Calu3 (cell line): ENCODE results near the gene IL1R2. TPM values are rescaled to one million over a fixed set of nuclear protein-coding genes. Genes with fewer than 3 reads are reported as not detected.

Experiments used
- BruUV-seq: library from RNA; stranded (reverse); fragments of 400-500 nt; replicated peaks from 2 replicates; lab custom pipeline; 2021; lab: Mats Ljungman, UMichigan
- CTCF ChIA-PET: fragments of 300-600 bp; sonication (Branson Sonifier 250); formaldehyde crosslinking; loops from one replicate; lab custom pipeline; 2022; ENCODE audit warnings: antibody characterized with exemption; lab: Charles Lee
- DNase-seq: peaks from one replicate; pipeline ENCODE4 v3.0.0; 2022
- H3K27ac Mint-ChIP-seq: one replicate; pipeline ENCODE4 v1.8.0; 2022; ENCODE audit warnings: mixed read lengths; ENCODE audit not compliant: unreplicated experiment
- H3K27me3 Mint-ChIP-seq: one replicate; pipeline ENCODE4 v1.8.0; 2022; ENCODE audit warnings: mixed read lengths; ENCODE audit not compliant: unreplicated experiment
- H3K36me3 Mint-ChIP-seq: one replicate; pipeline ENCODE4 v1.8.0; 2022; ENCODE audit warnings: mild to moderate bottlenecking, moderate library complexity, mixed read lengths; ENCODE audit not compliant: insufficient read depth, unreplicated experiment
- H3K4me1 Mint-ChIP-seq: one replicate; pipeline ENCODE4 v1.8.0; 2022; ENCODE audit warnings: mild to moderate bottlenecking, low read depth, mixed read lengths; ENCODE audit not compliant: unreplicated experiment
- H3K4me3 Mint-ChIP-seq: one replicate; pipeline ENCODE4 v1.8.0; 2022; ENCODE audit warnings: mild to moderate bottlenecking, low read depth, moderate library complexity, mixed read lengths; ENCODE audit not compliant: unreplicated experiment
- H3K9me3 Mint-ChIP-seq: one replicate; pipeline ENCODE4 v1.8.0; 2022; ENCODE audit warnings: low read depth, mixed read lengths; ENCODE audit not compliant: unreplicated experiment
- CTCF ChIP-seq: fragments of 200-600 bp; IDR thresholded peaks from one replicate; pipeline ENCODE4 v1.8.0; 2022; ENCODE audit warnings: antibody characterized with exemption; ENCODE audit not compliant: unreplicated experiment
- intact Hi-C: fragments of 100-400 bp; cut with micrococcal nuclease; formaldehyde crosslinking; loops from one replicate; pipeline ENCODE4 v1.10.0; 2022; ENCODE audit not compliant: unreplicated experiment
- total RNA-seq: library from RNA; stranded (reverse); gene quantifications from 2 replicates; pipeline ENCODE4 v1.2.3, GENCODE V29; 2022

Gene IL1R2
- total RNA-seq, 1 experiment from 2014 or later: not detected

- BruUV-seq: no TSS peak
- DNase-seq: no peak
- Mint-ChIP-seq H3K27me3 (no peaks in the 10 kb centered on the region), H3K27ac (no peak overlapping the region), H3K4me1 (peaks cover 11% of the 10 kb centered on the region), H3K36me3 (no peaks in the 10 kb centered on the region), H3K9me3 (no peaks in the 10 kb centered on the region), H3K4me3 (no peak overlapping the region)
- intact Hi-C loops: no loop called here
- no peak for TF ChIP-seq CTCF
- CTCF ChIA-PET: no interaction called here
These were observed 10.3 kb upstream of the IL1R2 start for GRCh38 chr2:101981504-101981903.

GRCh38 chr2:101982495-101983029 lies 9.2 kb upstream of the IL1R2 start:
- CTCF ChIA-PET: no interaction called here
- no peak for TF ChIP-seq CTCF
- DNase-seq: no peak
- no peak overlapping the region for H3K4me3 Mint-ChIP-seq
- peaks cover 11% of the 10 kb centered on the region for H3K4me1 Mint-ChIP-seq
- no peaks in the 10 kb centered on the region for H3K36me3 Mint-ChIP-seq
- no peak overlapping the region for H3K27ac Mint-ChIP-seq
- intact Hi-C loops: no loop called here
- H3K27me3 Mint-ChIP-seq: no peaks in the 10 kb centered on the region
- BruUV-seq: no TSS peak
- no peaks in the 10 kb centered on the region for H3K9me3 Mint-ChIP-seq

- no TSS peak for BruUV-seq
- CTCF ChIA-PET: no interaction called here
These were observed 8.3 kb upstream of the IL1R2 start for GRCh38 chr2:101983486-101983885.

GRCh38 chr2:101983928-101984327 lies 7.8 kb upstream of the IL1R2 start:
- Mint-ChIP-seq H3K4me1 (peaks cover 11% of the 10 kb centered on the region), H3K9me3 (no peaks in the 10 kb centered on the region), H3K36me3 (no peaks in the 10 kb centered on the region), H3K27me3 (no peaks in the 10 kb centered on the region), H3K27ac (no peak overlapping the region), H3K4me3 (no peak overlapping the region)
- intact Hi-C loops: no loop called here
- BruUV-seq: no TSS peak
- TF ChIP-seq CTCF: no peak
- no peak for DNase-seq
- CTCF ChIA-PET: no interaction called here

More at GRCh38 chr2:101983486-101983885, 8.3 kb upstream of the IL1R2 start:
- no peaks in the 10 kb centered on the region for H3K27me3 Mint-ChIP-seq
- intact Hi-C loops: no loop called here
- no peak overlapping the region for H3K4me3 Mint-ChIP-seq
- no peak for TF ChIP-seq CTCF
- no peak overlapping the region for H3K27ac Mint-ChIP-seq
- DNase-seq: no peak
- peaks cover 11% of the 10 kb centered on the region for H3K4me1 Mint-ChIP-seq
- no peaks in the 10 kb centered on the region for H3K9me3 Mint-ChIP-seq
- no peaks in the 10 kb centered on the region for H3K36me3 Mint-ChIP-seq
